Superior temporal gyrus (tissue), 1 donor: ENCODE results near the gene ASF1B.

Experiments used
- DNase-seq: peaks from one replicate; pipeline ENCODE4 v3.0.0-alpha.2; 2016; ENCODE audit errors: extremely low spot score

The ASF1B gene

GRCh38 chr19:14111486-14111885, 24.9 kb downstream of the ASF1B start:
- no peak for DNase-seq

- DNase-seq, result no peak
These were observed 25.7 kb downstream of the ASF1B start for GRCh38 chr19:14110650-14111049.

- DNase-seq, result no peak
These were observed 28.6 kb downstream of the ASF1B start for GRCh38 chr19:14107581-14108461.

GRCh38 chr19:14106840-14107239, 29.5 kb downstream of the ASF1B start:
- DNase-seq, result no peak

- DNase-seq, result no peak
These were observed 30.7 kb downstream of the ASF1B start for GRCh38 chr19:14105680-14106079.

GRCh38 chr19:14103310-14103709, 33.1 kb downstream of the ASF1B start:
- no peak for DNase-seq

GRCh38 chr19:14102756-14103155, 33.6 kb downstream of the ASF1B start:
- DNase-seq, result no peak

GRCh38 chr19:14102102-14102696, 34.2 kb downstream of the ASF1B start:
- no peak for DNase-seq

- no peak for DNase-seq
These were observed 35.3 kb downstream of the ASF1B start for GRCh38 chr19:14101003-14101545.

GRCh38 chr19:14097532-14098151, 38.7 kb downstream of the ASF1B start:
- DNase-seq, result no peak

GRCh38 chr19:14096272-14096992, 40.0 kb downstream of the ASF1B start:
- DNase-seq, result no peak

- DNase-seq, result no peak
These were observed 41.5 kb downstream of the ASF1B start for GRCh38 chr19:14094854-14095253.

GRCh38 chr19:14093117-14093823, 43.1 kb downstream of the ASF1B start:
- DNase-seq, result no peak

- DNase-seq, result no peak
These were observed 44.5 kb downstream of the ASF1B start for GRCh38 chr19:14091813-14092462.

GRCh38 chr19:14091081-14091812, 45.1 kb downstream of the ASF1B start:
- peak; percentile 41 for DNase-seq

GRCh38 chr19:14090509-14091080, 45.8 kb downstream of the ASF1B start, which contains the start of gene SAMD1:
Gene SAMD1 (minus strand): TSS chr19:14090751.
- DNase-seq, result peak; percentile 66

- DNase-seq, result no peak
These were observed 46.5 kb downstream of the ASF1B start for GRCh38 chr19:14089662-14090508.

- peak; percentile 44 for DNase-seq
These were observed 47.1 kb downstream of the ASF1B start for GRCh38 chr19:14089412-14089661.
